HepG2 (cell line): ENCODE results near the gene TNFRSF13B. TPM values are rescaled to one million over a fixed set of nuclear protein-coding genes. Genes with fewer than 3 reads are reported as not detected.

ENCODE experiments used
- ATAC-seq: fragments of 200-7000 bp; cut with Tn5 transposase; 3 replicates; pipeline ENCODE4 v1.9.1; 2020; ENCODE audit warnings: mild to moderate bottlenecking, moderate library complexity
- BruUV-seq: library from RNA; stranded (reverse); fragments of 400-500 nt; replicated peaks from 2 replicates; lab custom pipeline; 2021; lab: Mats Ljungman, UMichigan
- CTCF ChIA-PET: fragments of 300-600 bp; formaldehyde crosslinking; extraction: SDS; loops from one replicate; lab custom pipeline; 2021; ENCODE audit warnings: low total read pairs, inconsistent platforms, low intra/inter-chr PET ratio; lab: Yijun Ruan, JAX
- POLR2A ChIA-PET: fragments of 350-600 bp; sonication (Branson Sonifier 250); formaldehyde crosslinking; loops from one replicate; lab custom pipeline; 2020; ENCODE audit warnings: antibody characterized with exemption, inconsistent platforms; lab: Yijun Ruan, JAX
- DNase-seq: peaks from one replicate; pipeline ENCODE4 v3.0.0-alpha.2; 2015; ENCODE audit warnings: low spot score
- FAIRE-seq: peaks from 3 replicates; lab custom pipeline; 2011; peaks lifted over from hg19 to GRCh38; lab: Jason Lieb, UNC
- H2AFZ ChIP-seq: one replicate; pipeline ENCODE4 v1.6.1; 2011; ENCODE audit warnings: low read length, inconsistent platforms
- H3K27ac ChIP-seq: fragments of 300-600 bp; 3 replicates; pipeline ENCODE4 v1.8.0; 2011; ENCODE audit warnings: mixed run types, mild to moderate bottlenecking, mixed read lengths, low read length, inconsistent platforms; ENCODE audit not compliant: insufficient read depth; ENCODE audit errors: extremely low read length
- H3K27me3 ChIP-seq, 2 experiments: fragments of 200-600 bp in 1 of 2; 2 replicates in 1 of 2; 3 replicates in 1 of 2; pipeline versions ENCODE4 v1.6.0 to v1.8.0; 2011; ENCODE audit warnings: low read length in 2 of 2, mild to moderate bottlenecking in 2 of 2, moderate library complexity in 2 of 2, inconsistent platforms in 1 of 2; ENCODE audit not compliant: insufficient read depth in 2 of 2, control insufficient read depth in 1 of 2
- H3K36me3 ChIP-seq, 2 experiments: fragments of 200-600 bp in 1 of 2; replicated peaks in 1 of 2; 2 replicates in 1 of 2; 3 replicates in 1 of 2; pipeline versions ENCODE4 v1.5.1 to v1.8.0; 2011; ENCODE audit warnings: low read length in 2 of 2, inconsistent platforms in 1 of 2; ENCODE audit not compliant: insufficient read depth in 2 of 2, control insufficient read depth in 1 of 2
- H3K4me1 ChIP-seq: 2 replicates; pipeline ENCODE4 v1.5.1; 2012; ENCODE audit warnings: low read length, inconsistent platforms; ENCODE audit not compliant: insufficient read depth
- H3K4me2 ChIP-seq: 2 replicates; pipeline ENCODE4 v1.6.0; 2011; ENCODE audit warnings: low read depth, low read length, inconsistent platforms
- H3K4me3 ChIP-seq, 3 experiments: fragments of 200-600 bp in 1 of 3; sonication (generic), shearing (Covaris generic) in 1 of 3; replicated peaks in 1 of 3; 2 replicates each; pipeline ENCODE4 v1.5.1; 2011 to 2016; ENCODE audit warnings: low read length in 3 of 3, inconsistent platforms in 2 of 3, low read depth in 2 of 3, mild to moderate bottlenecking in 2 of 3, control low read depth in 1 of 3, mixed read lengths in 1 of 3; ENCODE audit not compliant: insufficient read depth in 1 of 3
- H3K79me2 ChIP-seq: one replicate; pipeline ENCODE4 v1.6.1; 2011; ENCODE audit warnings: low read length, inconsistent platforms; ENCODE audit not compliant: insufficient read depth
- H3K9ac ChIP-seq: 2 replicates; pipeline ENCODE4 v1.6.0; 2011; ENCODE audit warnings: mild to moderate bottlenecking, low read depth, low read length, inconsistent platforms; ENCODE audit not compliant: insufficient read depth
- H3K9me3 ChIP-seq: 2 replicates; pipeline ENCODE4 v1.5.1; 2012; ENCODE audit warnings: mild to moderate bottlenecking, low read length
- H4K20me1 ChIP-seq: 2 replicates; pipeline ENCODE4 v1.6.0; 2011; ENCODE audit warnings: inconsistent platforms, mild to moderate bottlenecking, low read length, moderate library complexity; ENCODE audit not compliant: insufficient read depth
- AGO1 ChIP-seq: fragments of 200-400 bp; formaldehyde crosslinking; IDR thresholded peaks from 2 replicates; pipeline ENCODE4 v1.6.1; 2017; ENCODE audit warnings: mild to moderate bottlenecking, low read depth, low read length, moderate library complexity; ENCODE audit not compliant: poor library complexity, severe bottlenecking
- ARNT2 ChIP-seq: sonication (generic); formaldehyde crosslinking; IDR thresholded peaks from 2 replicates; pipeline ENCODE4 v1.8.0; 2022; ENCODE audit warnings: mild to moderate bottlenecking, low read depth, missing genetic modification reagents, moderate library complexity
- CENPX ChIP-seq: sonication (generic); formaldehyde crosslinking; IDR thresholded peaks from 2 replicates; pipeline ENCODE4 v1.9.0; 2021; ENCODE audit warnings: mild to moderate bottlenecking, missing genetic modification reagents, moderate library complexity
- HIVEP1 ChIP-seq: sonication (generic); formaldehyde crosslinking; IDR thresholded peaks from 2 replicates; pipeline ENCODE4 v1.4.0; 2020; ENCODE audit warnings: mild to moderate bottlenecking, missing genetic modification reagents
- HNRNPL ChIP-seq: fragments of 200-400 bp; formaldehyde crosslinking; IDR thresholded peaks from 2 replicates; pipeline ENCODE4 v1.6.1; 2017; ENCODE audit warnings: mild to moderate bottlenecking, low read depth, low read length
- JUN ChIP-seq: sonication (generic); formaldehyde crosslinking; IDR thresholded peaks from 2 replicates; pipeline ENCODE4 v1.4.0; 2020; ENCODE audit warnings: mild to moderate bottlenecking, missing genetic modification reagents
- KAT8 ChIP-seq: IDR thresholded peaks from 2 replicates; pipeline ENCODE4 v1.6.1; 2016; ENCODE audit warnings: missing genetic modification reagents, missing compliant biosample characterization
- NFE2L1 ChIP-seq: sonication (generic); formaldehyde crosslinking; IDR thresholded peaks from 2 replicates; pipeline ENCODE4 v1.4.0; 2020; ENCODE audit warnings: missing genetic modification reagents, mild to moderate bottlenecking, borderline replicate concordance
- NONO ChIP-seq, 2 experiments: fragments of 450-650 bp in 1 of 2; sonication (generic) in 1 of 2; formaldehyde crosslinking in 1 of 2; IDR thresholded peaks in 1 of 2; conservative IDR thresholded peaks in 1 of 2; 2 replicates each; pipeline versions ENCODE4 v1.6.1 to v1.8.0; 2017 to 2022; ENCODE audit warnings: mild to moderate bottlenecking in 1 of 2, missing genetic modification reagents in 1 of 2, moderate library complexity in 1 of 2
- RFXAP ChIP-seq: sonication (generic); formaldehyde crosslinking; IDR thresholded peaks from 2 replicates; pipeline ENCODE4 v1.4.0; 2020; ENCODE audit warnings: missing genetic modification reagents, borderline replicate concordance
- SNRNP70 ChIP-seq: fragments of 200-400 bp; formaldehyde crosslinking; IDR thresholded peaks from 2 replicates; pipeline ENCODE4 v1.6.1; 2017; ENCODE audit warnings: mild to moderate bottlenecking, low read depth, low read length, moderate library complexity
- TEAD2 ChIP-seq: sonication (generic); formaldehyde crosslinking; IDR thresholded peaks from 2 replicates; pipeline ENCODE4 v1.9.0; 2021; ENCODE audit warnings: missing genetic modification reagents
- TP53 ChIP-seq: sonication (generic); formaldehyde crosslinking; conservative IDR thresholded peaks from 2 replicates; pipeline ENCODE4 v1.4.0; 2020; ENCODE audit warnings: missing genetic modification reagents
- ZFYVE20 ChIP-seq: sonication (generic); formaldehyde crosslinking; IDR thresholded peaks from 2 replicates; pipeline ENCODE4 v1.8.0; 2023; ENCODE audit warnings: low read depth, mild to moderate bottlenecking, moderate library complexity, missing genetic modification reagents, borderline replicate concordance
- ZKSCAN1 ChIP-seq: fragments of 150-350 bp; IDR thresholded peaks from 2 replicates; pipeline ENCODE4 v1.6.1; 2014; ENCODE audit warnings: low read length
- ZNF367 ChIP-seq: sonication (generic); formaldehyde crosslinking; IDR thresholded peaks from 2 replicates; pipeline ENCODE4 v1.4.0; 2020; ENCODE audit warnings: missing genetic modification reagents, borderline replicate concordance
- ZNF503 ChIP-seq: sonication (generic); formaldehyde crosslinking; IDR thresholded peaks from 2 replicates; pipeline ENCODE4 v1.4.0; 2020; ENCODE audit warnings: missing genetic modification reagents
- ZNF549 ChIP-seq: sonication (generic); formaldehyde crosslinking; IDR thresholded peaks from 2 replicates; pipeline ENCODE4 v1.5.0; 2020; ENCODE audit warnings: missing genetic modification reagents
- ZNF891 ChIP-seq: sonication (generic); formaldehyde crosslinking; IDR thresholded peaks from 2 replicates; pipeline ENCODE4 v1.5.0; 2020; ENCODE audit warnings: mild to moderate bottlenecking, missing genetic modification reagents
- WGBS: methylation state at CpG from one replicate; pipeline ENCODE4 v1.1.6; 2017; ENCODE audit warnings: low lambda C conversion rate; 5-methylcytosine and 5-hydroxymethylcytosine counted together
- in situ Hi-C: cut with HindIII; loops from 2 replicates; pipeline ENCODE4 v1.10.0; 2017; ENCODE audit warnings: low pct_unique_long_range_greater_than_20kb; ENCODE audit not compliant: extremely low pct_ligation_motif_present
- intact Hi-C: fragments of 100-400 bp; cut with micrococcal nuclease; formaldehyde crosslinking; loops from one replicate; pipeline ENCODE4 v1.10.0; 2022; ENCODE audit not compliant: unreplicated experiment
- polyA plus RNA-seq, 8 experiments: library from polyadenylated mRNA; depleted of rRNA in 3 of 8; stranded (reverse) in 7 of 8; unstranded in 1 of 8; fragments of >200 nt; fragmentation: Illumina TruSeq in 4 of 8; extraction: Trizol in 4 of 8; gene quantifications; 2 replicates each; pipeline versions ENCODE4 v1.2.1 to v1.2.3, GENCODE V29; 2011 to 2016; ENCODE audit warnings: low read depth in 4 of 8, missing spikeins in 1 of 8, mixed read lengths in 1 of 8; ENCODE audit not compliant: insufficient read depth in 1 of 8
- total RNA-seq, 5 experiments: library from RNA; depleted of rRNA; stranded (reverse); fragments of >200 nt; fragmentation: Illumina TruSeq; extraction: Trizol; gene quantifications; 2 replicates each; pipeline ENCODE4 v1.2.3, GENCODE V29; 2016; ENCODE audit warnings: low read depth in 1 of 5
- TF ChIP-seq, protein P1 (sequence below): sonication (generic); formaldehyde crosslinking; IDR thresholded peaks from 2 replicates; pipeline ENCODE4 v1.9.0; 2021; ENCODE audit warnings: missing genetic modification reagents, mild to moderate bottlenecking, borderline replicate concordance

TNFRSF13B gene
- total and polyA plus RNA-seq, 2 of the 13 experiments (the other 11 are each of a cell fraction or from before 2014, with no cell fraction given): not detected

- CTCF ChIA-PET: no interaction called here
- POLR2A ChIA-PET: no interaction called here
- no peak for DNase-seq
- Histone ChIP-seq H3K27me3 (peaks cover 11 to 36% of the 10 kb centered on the region in 2 experiments; a peak in 4 of 5 replicates), H3K79me2 (no peaks in the 10 kb centered on the region), H3K4me3 (no peak overlapping the region), H3K4me2 (no peak overlapping the region), H2AFZ (no peak overlapping the region), H3K9me3 (no peaks in the 10 kb centered on the region), H4K20me1 (no peaks in the 10 kb centered on the region), H3K36me3 (no peaks in the 10 kb centered on the region), H3K4me1 (peaks cover 14% of the 10 kb centered on the region), H3K9ac (no peak overlapping the region), H3K27ac (no peak overlapping the region)
- in situ Hi-C loops (no loop called here), intact Hi-C loops (no loop called here)
- FAIRE-seq: no peak
- TF ChIP-seq SNRNP70 (no peak), NFE2L1 (no peak), AGO1 (no peak), ZNF367 (CRISPR knock-in tag) (no peak), KAT8 (CRISPR knock-in tag) (no peak), CENPX (no peak), ZKSCAN1 (no peak), JUN (CRISPR knock-in tag) (no peak), ZNF549 (CRISPR knock-in tag) (no peak), NONO (IDR thresholded peaks at IDR 0.05) (no peak), NONO (CRISPR knock-in tag; conservative IDR thresholded peaks at IDR 0.05) (no peak), TP53 (CRISPR knock-in tag) (no peak), RFXAP (CRISPR knock-in tag) (no peak), ZNF503 (no peak), HNRNPL (no peak), ZFYVE20 (CRISPR knock-in tag) (no peak), ZNF891 (CRISPR knock-in tag) (no peak), HIVEP1 (CRISPR knock-in tag) (no peak), ARNT2 (no peak), TEAD2 (CRISPR knock-in tag) (no peak)
- TF ChIP-seq, protein P1, sequence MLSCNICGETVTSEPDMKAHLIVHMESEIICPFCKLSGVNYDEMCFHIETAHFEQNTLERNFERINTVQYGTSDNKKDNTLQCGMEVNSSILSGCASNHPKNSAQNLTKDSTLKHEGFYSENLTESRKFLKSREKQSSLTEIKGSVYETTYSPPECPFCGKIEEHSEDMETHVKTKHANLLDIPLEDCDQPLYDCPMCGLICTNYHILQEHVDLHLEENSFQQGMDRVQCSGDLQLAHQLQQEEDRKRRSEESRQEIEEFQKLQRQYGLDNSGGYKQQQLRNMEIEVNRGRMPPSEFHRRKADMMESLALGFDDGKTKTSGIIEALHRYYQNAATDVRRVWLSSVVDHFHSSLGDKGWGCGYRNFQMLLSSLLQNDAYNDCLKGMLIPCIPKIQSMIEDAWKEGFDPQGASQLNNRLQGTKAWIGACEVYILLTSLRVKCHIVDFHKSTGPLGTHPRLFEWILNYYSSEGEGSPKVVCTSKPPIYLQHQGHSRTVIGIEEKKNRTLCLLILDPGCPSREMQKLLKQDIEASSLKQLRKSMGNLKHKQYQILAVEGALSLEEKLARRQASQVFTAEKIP (CRISPR knock-in tag): no peak
- 15% methylated on average over 3 of the region's 3 CpGs for WGBS
- ATAC-seq: no peak
- no TSS peak for BruUV-seq
These were observed 28.9 kb downstream of the TNFRSF13B start for GRCh38 chr17:16943032-16943352.
